Karpas-422 (cell line): ENCODE measurements around the gene TPSG1. TPM values are rescaled to one million over a fixed set of nuclear protein-coding genes. Genes with fewer than 3 reads are reported as not detected.
"Not testable (repeated sequence)": the region's sequence is repeated elsewhere in the genome, so short reads cannot be mapped to it uniquely, and the experiment has no call there.

Experiments
- DNase-seq: peaks from one replicate; pipeline ENCODE4 v3.0.0-alpha.2; 2015
- H2AFZ ChIP-seq: fragments of 200-600 bp; sonication (generic); 2 replicates; pipeline ENCODE4 v1.6.1; 2014; ENCODE audit warnings: antibody characterized with exemption, low read length, mixed read lengths
- H3K27ac ChIP-seq: fragments of 200-600 bp; sonication (generic); 2 replicates; pipeline ENCODE4 v1.5.1; 2014; ENCODE audit warnings: mild to moderate bottlenecking, low read length, moderate library complexity
- H3K27me3 ChIP-seq: fragments of 200-600 bp; sonication (generic); 2 replicates; pipeline ENCODE4 v1.6.1; 2014; ENCODE audit warnings: low read length, mixed read lengths
- H3K36me3 ChIP-seq: fragments of 200-600 bp; sonication (generic); 2 replicates; pipeline ENCODE4 v1.6.1; 2014; ENCODE audit warnings: low read length, mixed read lengths; ENCODE audit not compliant: insufficient read depth
- H3K4me1 ChIP-seq: fragments of 200-600 bp; sonication (generic); 2 replicates; pipeline ENCODE4 v1.6.1; 2014; ENCODE audit warnings: mild to moderate bottlenecking, low read length, mixed read lengths
- H3K4me2 ChIP-seq: fragments of 200-600 bp; sonication (generic); 2 replicates; pipeline ENCODE4 v1.6.1; 2014; ENCODE audit warnings: low read length, low read depth, mild to moderate bottlenecking; ENCODE audit not compliant: poor library complexity, severe bottlenecking
- H3K4me3 ChIP-seq: fragments of 200-600 bp; sonication (generic); 2 replicates; pipeline ENCODE4 v1.5.1; 2014; ENCODE audit warnings: mild to moderate bottlenecking, antibody characterized with exemption, low read length, mixed read lengths
- H3K79me2 ChIP-seq: fragments of 200-600 bp; sonication (generic); 2 replicates; pipeline ENCODE4 v1.6.1; 2014; ENCODE audit warnings: mild to moderate bottlenecking, low read length, mixed read lengths
- H3K9ac ChIP-seq: fragments of 200-600 bp; sonication (generic); 2 replicates; pipeline ENCODE4 v1.6.0; 2014; ENCODE audit warnings: low read length
- H3K9me2 ChIP-seq: fragments of 200-600 bp; sonication (generic), shearing (Covaris generic); replicated peaks from 2 replicates; pipeline ENCODE4 v1.6.0; 2014; ENCODE audit warnings: mild to moderate bottlenecking, low read length, moderate library complexity; ENCODE audit not compliant: insufficient read depth
- H3K9me3 ChIP-seq: fragments of 300-700, 200-600 bp; sonication (generic); 2 replicates; pipeline ENCODE4 v1.6.1; 2014; ENCODE audit warnings: low read length, mixed read lengths
- H4K20me1 ChIP-seq: fragments of 200-600 bp; sonication (generic); 2 replicates; pipeline ENCODE4 v1.6.1; 2014; ENCODE audit warnings: mild to moderate bottlenecking, antibody characterized with exemption, low read length, low read depth; ENCODE audit not compliant: insufficient read depth
- total RNA-seq: library from RNA; depleted of rRNA; stranded (reverse); fragments of >200 nt; shearing (Covaris generic); gene quantifications from 2 replicates; pipeline ENCODE4 v1.2.3, GENCODE V29; 2014; ENCODE audit warnings: low replicate concordance

The TPSG1 gene
- total RNA-seq, 1 experiment from 2014 or later: not detected

DNA sequence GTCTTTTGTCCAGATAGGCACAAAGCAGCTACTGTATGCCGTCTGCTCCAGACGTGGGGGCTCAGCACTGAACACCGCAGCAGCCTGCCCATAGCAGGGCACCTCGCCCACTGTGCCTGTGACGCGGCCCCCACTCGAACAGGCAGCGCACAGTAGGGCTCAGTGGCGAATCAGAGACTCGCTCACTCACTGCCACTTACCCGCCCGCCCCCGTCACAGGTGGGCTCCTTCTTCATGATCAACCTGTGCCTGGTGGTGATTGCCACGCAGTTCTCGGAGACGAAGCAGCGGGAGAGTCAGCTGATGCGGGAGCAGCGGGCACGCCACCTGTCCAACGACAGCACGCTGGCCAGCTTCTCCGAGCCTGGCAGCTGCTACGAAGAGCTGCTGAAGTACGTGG, 23.6 kb downstream of the TPSG1 start:
- no peaks in the 10 kb centered on the region for H3K79me2 ChIP-seq
- no peak overlapping the region for H2AFZ ChIP-seq
- H3K4me1 ChIP-seq: no peaks in the 10 kb centered on the region
- DNase-seq: no peak
- no peak overlapping the region for H3K27ac ChIP-seq
- H3K4me2 ChIP-seq: no peak overlapping the region
- H4K20me1 ChIP-seq: no peaks in the 10 kb centered on the region
- no peaks in the 10 kb centered on the region for H3K36me3 ChIP-seq
- no peak overlapping the region for H3K4me3 ChIP-seq
- no peaks in the 10 kb centered on the region for H3K9me3 ChIP-seq
- no peaks in the 10 kb centered on the region for H3K27me3 ChIP-seq
- H3K9ac ChIP-seq: no peak overlapping the region
- H3K9me2 ChIP-seq: no peaks in the 10 kb centered on the region

GRCh38 chr16:1200014-1200627, 24.9 kb downstream of the TPSG1 start:
- no peaks in the 10 kb centered on the region for H3K4me1 ChIP-seq
- DNase-seq: no peak
- no peak overlapping the region for H3K9ac ChIP-seq
- H3K4me2 ChIP-seq: no peak overlapping the region
- no peaks in the 10 kb centered on the region for H3K79me2 ChIP-seq
- H3K36me3 ChIP-seq: no peaks in the 10 kb centered on the region
- no peak overlapping the region for H2AFZ ChIP-seq
- no peaks in the 10 kb centered on the region for H3K27me3 ChIP-seq
- no peak overlapping the region for H3K27ac ChIP-seq
- H3K9me3 ChIP-seq: no peaks in the 10 kb centered on the region
- H3K9me2 ChIP-seq: no peaks in the 10 kb centered on the region
- no peaks in the 10 kb centered on the region for H4K20me1 ChIP-seq
- no peak overlapping the region for H3K4me3 ChIP-seq

- no peaks in the 10 kb centered on the region for H3K36me3 ChIP-seq
- no peak overlapping the region for H3K27ac ChIP-seq
- no peak overlapping the region for H3K9ac ChIP-seq
- H3K27me3 ChIP-seq: no peaks in the 10 kb centered on the region
- no peaks in the 10 kb centered on the region for H4K20me1 ChIP-seq
- no peaks in the 10 kb centered on the region for H3K9me2 ChIP-seq
- no peak overlapping the region for H3K4me2 ChIP-seq
- DNase-seq: no peak
- no peak overlapping the region for H2AFZ ChIP-seq
- H3K9me3 ChIP-seq: no peaks in the 10 kb centered on the region
- H3K4me1 ChIP-seq: no peaks in the 10 kb centered on the region
- H3K4me3 ChIP-seq: no peak overlapping the region
- H3K79me2 ChIP-seq: no peaks in the 10 kb centered on the region
These were observed 25.6 kb downstream of the TPSG1 start for GRCh38 chr16:1199347-1200013.

- not testable (repeated sequence) for H3K36me3 ChIP-seq, H3K9ac ChIP-seq, H4K20me1 ChIP-seq, H3K79me2 ChIP-seq, H3K9me3 ChIP-seq, DNase-seq, H3K4me1 ChIP-seq, H3K4me2 ChIP-seq, H3K4me3 ChIP-seq, H2AFZ ChIP-seq, H3K9me2 ChIP-seq, H3K27me3 ChIP-seq, H3K27ac ChIP-seq
These were observed 26.3 kb downstream of the TPSG1 start for GRCh38 chr16:1198671-1199346.

GRCh38 chr16:1198194-1198593, 26.9 kb downstream of the TPSG1 start:
- H3K27me3 ChIP-seq: no peaks in the 10 kb centered on the region
- peaks cover 5% of the 10 kb centered on the region for H3K4me1 ChIP-seq
- no peaks in the 10 kb centered on the region for H3K79me2 ChIP-seq
- no peak overlapping the region for H3K9ac ChIP-seq
- no peak overlapping the region for H3K27ac ChIP-seq
- H4K20me1 ChIP-seq: no peaks in the 10 kb centered on the region
- no peaks in the 10 kb centered on the region for H3K9me3 ChIP-seq
- no peaks in the 10 kb centered on the region for H3K9me2 ChIP-seq
- H2AFZ ChIP-seq: no peak overlapping the region
- H3K4me3 ChIP-seq: no peak overlapping the region
- no peaks in the 10 kb centered on the region for H3K36me3 ChIP-seq
- no peak for DNase-seq
- no peak overlapping the region for H3K4me2 ChIP-seq

- Histone ChIP-seq H3K36me3 (no peaks in the 10 kb centered on the region), H3K27me3 (no peaks in the 10 kb centered on the region), H3K79me2 (no peaks in the 10 kb centered on the region), H2AFZ (no peak overlapping the region), H3K4me1 (peaks cover 8% of the 10 kb centered on the region), H3K4me3 (no peak overlapping the region), H3K9me3 (no peaks in the 10 kb centered on the region), H3K9me2 (no peaks in the 10 kb centered on the region), H4K20me1 (no peaks in the 10 kb centered on the region), H3K27ac (no peak overlapping the region), H3K4me2 (no peak overlapping the region), H3K9ac (no peak overlapping the region)
- no peak for DNase-seq
These were observed 27.7 kb downstream of the TPSG1 start for GRCh38 chr16:1197237-1197866.

GRCh38 chr16:1196494-1196893, 28.6 kb downstream of the TPSG1 start:
- H3K79me2 ChIP-seq: no peaks in the 10 kb centered on the region
- H4K20me1 ChIP-seq: no peaks in the 10 kb centered on the region
- no peaks in the 10 kb centered on the region for H3K36me3 ChIP-seq
- no peaks in the 10 kb centered on the region for H3K9me3 ChIP-seq
- H2AFZ ChIP-seq: no peak overlapping the region
- no peaks in the 10 kb centered on the region for H3K27me3 ChIP-seq
- no peaks in the 10 kb centered on the region for H3K9me2 ChIP-seq
- H3K27ac ChIP-seq: no peak overlapping the region
- H3K9ac ChIP-seq: no peak overlapping the region
- H3K4me1 ChIP-seq: peaks cover 8% of the 10 kb centered on the region
- no peak overlapping the region for H3K4me3 ChIP-seq
- no peak for DNase-seq
- H3K4me2 ChIP-seq: no peak overlapping the region

DNA sequence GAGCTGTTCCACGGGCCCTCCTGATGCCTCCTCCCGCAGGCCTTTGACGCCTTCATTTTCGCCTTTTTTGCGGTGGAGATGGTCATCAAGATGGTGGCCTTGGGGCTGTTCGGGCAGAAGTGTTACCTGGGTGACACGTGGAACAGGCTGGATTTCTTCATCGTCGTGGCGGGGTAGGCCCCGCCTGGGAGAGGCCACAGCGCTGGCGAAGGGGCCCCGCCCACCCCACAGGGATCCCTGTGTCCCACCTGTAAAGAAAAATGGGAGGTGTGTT, 29.7 kb downstream of the TPSG1 start:
- no peak overlapping the region for H3K4me2 ChIP-seq
- H3K4me3 ChIP-seq: no peak overlapping the region
- peaks cover 8% of the 10 kb centered on the region for H3K4me1 ChIP-seq
- no peaks in the 10 kb centered on the region for H3K9me3 ChIP-seq
- H3K79me2 ChIP-seq: no peaks in the 10 kb centered on the region
- no peak overlapping the region for H3K27ac ChIP-seq
- H3K36me3 ChIP-seq: no peaks in the 10 kb centered on the region
- no peaks in the 10 kb centered on the region for H4K20me1 ChIP-seq
- no peak overlapping the region for H2AFZ ChIP-seq
- no peak overlapping the region for H3K9ac ChIP-seq
- DNase-seq: no peak
- no peaks in the 10 kb centered on the region for H3K9me2 ChIP-seq
- H3K27me3 ChIP-seq: no peaks in the 10 kb centered on the region
